SK-N-MC (cell line): Measurements from ENCODE around the gene GNA14.

Experiments used
- DNase-seq: peaks from one replicate; pipeline ENCODE4 v3.0.0-alpha.2; 2011; ENCODE audit warnings: low read depth, low spot score
- H3K27ac ChIP-seq: fragments of 200-600 bp; sonication (generic); 2 replicates; pipeline ENCODE4 v1.5.1; 2016; ENCODE audit warnings: mixed run types
- H3K36me3 ChIP-seq: fragments of 200-600 bp; sonication (generic); 2 replicates; pipeline ENCODE4 v1.6.1; 2017; ENCODE audit warnings: antibody characterized with exemption, low read length, mixed read lengths; ENCODE audit not compliant: insufficient read depth
- H3K4me3 ChIP-seq: fragments of 200-600 bp; sonication (generic); 2 replicates; pipeline ENCODE4 v1.5.1; 2016
- H3K9ac ChIP-seq: fragments of 200-600 bp; sonication (generic); 2 replicates; pipeline ENCODE4 v1.8.0; 2017; ENCODE audit warnings: mixed run types, mixed read lengths; ENCODE audit not compliant: insufficient read length
- H3K9me3 ChIP-seq: fragments of 200-600 bp; sonication (generic); 2 replicates; pipeline ENCODE4 v1.6.1; 2017; ENCODE audit warnings: low read depth, mild to moderate bottlenecking, antibody characterized with exemption, low read length, moderate library complexity, mixed read lengths
- EZH2 ChIP-seq: fragments of 200-600 bp; sonication (generic); IDR thresholded peaks from one replicate; pipeline ENCODE4 v1.6.1; 2017; ENCODE audit warnings: antibody characterized with exemption
- FOXP2 ChIP-seq: optimal IDR thresholded peaks from 2 replicates; pipeline ENCODE3; 2011; ENCODE audit warnings: mild to moderate bottlenecking, moderate library complexity; ENCODE audit not compliant: insufficient read depth; ENCODE audit errors: extremely low read length, control extremely low read depth
- POLR2AphosphoS5 ChIP-seq: IDR thresholded peaks from 2 replicates; pipeline ENCODE4 v1.6.1; 2012; ENCODE audit warnings: mild to moderate bottlenecking, low read depth, low read length, borderline replicate concordance

GNA14 gene

GRCh38 chr9:77677957-77678535 lies 29.9 kb upstream of the GNA14 start:
- no peak overlapping the region for H3K27ac ChIP-seq
- no peaks in the 10 kb centered on the region for H3K9me3 ChIP-seq
- DNase-seq, result no peak
- no peak overlapping the region for H3K4me3 ChIP-seq
- TF ChIP-seq POLR2AphosphoS5 (no peak), FOXP2 (no peak), EZH2 (no peak)
- no peak overlapping the region for H3K9ac ChIP-seq
- H3K36me3 ChIP-seq, result no peaks in the 10 kb centered on the region

- no peak for DNase-seq
- TF ChIP-seq POLR2AphosphoS5 (no peak), FOXP2 (no peak), EZH2 (no peak)
- Histone ChIP-seq H3K9ac (no peak overlapping the region), H3K9me3 (no peaks in the 10 kb centered on the region), H3K36me3 (no peaks in the 10 kb centered on the region), H3K4me3 (no peak overlapping the region), H3K27ac (no peak overlapping the region)
These were observed 29.3 kb upstream of the GNA14 start for GRCh38 chr9:77677397-77677796.

DNA sequence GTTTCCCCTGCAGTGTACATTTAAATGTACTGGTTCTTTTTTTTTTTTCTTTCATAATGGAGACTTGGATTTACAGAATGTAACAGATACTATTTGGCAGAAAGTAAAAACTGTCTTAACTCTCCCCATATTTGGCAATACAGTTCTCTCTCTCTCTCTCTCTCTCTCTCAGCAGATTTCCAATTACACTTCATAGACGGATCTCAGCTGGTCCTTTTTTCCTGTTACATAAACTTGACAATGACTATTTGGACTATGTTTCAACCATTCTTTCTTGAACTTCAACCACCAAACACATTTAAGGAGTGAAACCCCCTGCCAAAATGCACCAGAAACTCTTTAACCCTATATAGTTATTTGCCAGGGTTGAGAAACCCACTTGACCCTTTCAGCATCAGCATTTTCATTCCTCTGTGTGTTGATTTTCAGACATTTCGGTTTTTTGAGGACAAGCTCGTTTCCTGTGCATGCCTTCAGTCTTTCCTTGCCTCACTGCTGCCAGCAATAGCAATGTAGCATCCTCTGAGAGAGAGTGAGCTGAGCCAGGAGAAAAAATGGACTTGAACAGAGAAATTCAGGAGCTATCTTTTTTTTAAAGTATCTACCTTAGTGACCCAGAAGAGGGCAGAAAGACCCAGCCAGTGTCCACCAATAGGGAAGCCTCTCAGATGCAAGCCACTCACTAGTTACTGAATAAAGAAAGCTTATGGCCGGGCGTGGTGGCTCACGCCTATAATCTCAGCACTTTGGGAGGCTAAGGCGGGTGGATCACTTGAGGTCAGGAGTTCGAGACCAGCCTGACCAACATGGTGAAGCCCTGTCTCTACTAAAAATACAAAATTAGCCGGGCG lies 26.0 kb upstream of the GNA14 start:
- Histone ChIP-seq H3K4me3 (no peak overlapping the region), H3K9ac (no peak overlapping the region), H3K36me3 (no peaks in the 10 kb centered on the region), H3K27ac (no peak overlapping the region), H3K9me3 (no peaks in the 10 kb centered on the region)
- DNase-seq, result no peak
- no peak for TF ChIP-seq FOXP2
- TF ChIP-seq EZH2, result no peak
- TF ChIP-seq POLR2AphosphoS5, result no peak

DNA sequence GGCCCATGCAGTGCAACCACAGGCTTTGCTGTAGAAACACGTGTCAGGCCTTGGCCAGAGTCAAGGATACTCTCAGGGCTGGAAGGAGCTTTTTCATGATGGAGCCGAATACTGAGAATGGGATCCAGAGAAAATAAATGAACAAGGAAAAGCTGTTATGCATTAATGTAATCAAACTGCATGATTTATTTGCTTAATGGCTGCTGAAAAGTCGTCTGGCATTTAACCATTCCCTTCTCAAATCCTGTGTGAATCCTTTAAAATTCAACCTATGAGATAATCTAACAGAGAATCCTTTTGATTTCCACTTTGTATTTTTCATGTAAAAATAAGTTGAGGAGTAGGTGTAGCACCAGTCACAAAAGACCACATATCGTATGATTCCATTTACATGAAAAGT lies 24.1 kb upstream of the GNA14 start:
- Histone ChIP-seq H3K27ac (no peak overlapping the region), H3K4me3 (no peak overlapping the region), H3K9ac (no peak overlapping the region), H3K36me3 (no peaks in the 10 kb centered on the region), H3K9me3 (no peaks in the 10 kb centered on the region)
- no peak for TF ChIP-seq EZH2
- no peak for TF ChIP-seq POLR2AphosphoS5
- no peak for TF ChIP-seq FOXP2
- no peak for DNase-seq

DNA sequence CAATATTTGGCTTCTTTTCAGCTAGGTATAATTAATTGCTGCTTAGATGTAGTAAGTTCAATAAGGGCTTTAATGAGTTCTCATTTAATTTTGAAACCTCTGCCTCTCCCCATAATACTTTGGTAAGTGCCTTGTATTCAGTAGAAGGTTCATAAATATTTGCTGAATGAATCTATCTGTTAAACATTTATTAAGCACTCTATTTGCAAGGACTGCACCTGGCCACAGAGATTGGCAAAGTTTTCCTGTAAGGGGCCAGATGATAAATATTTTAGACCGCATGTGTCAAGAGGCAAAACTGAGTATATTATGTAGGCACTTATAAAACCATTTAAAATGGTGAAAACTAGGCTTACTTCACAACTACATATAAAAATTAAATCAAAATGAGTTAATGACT lies 19.0 kb upstream of the GNA14 start:
- H3K4me3 ChIP-seq, result no peak overlapping the region
- no peak for TF ChIP-seq EZH2
- no peaks in the 10 kb centered on the region for H3K9me3 ChIP-seq
- H3K36me3 ChIP-seq, result no peaks in the 10 kb centered on the region
- no peak overlapping the region for H3K9ac ChIP-seq
- DNase-seq, result no peak
- H3K27ac ChIP-seq, result no peak overlapping the region

DNA sequence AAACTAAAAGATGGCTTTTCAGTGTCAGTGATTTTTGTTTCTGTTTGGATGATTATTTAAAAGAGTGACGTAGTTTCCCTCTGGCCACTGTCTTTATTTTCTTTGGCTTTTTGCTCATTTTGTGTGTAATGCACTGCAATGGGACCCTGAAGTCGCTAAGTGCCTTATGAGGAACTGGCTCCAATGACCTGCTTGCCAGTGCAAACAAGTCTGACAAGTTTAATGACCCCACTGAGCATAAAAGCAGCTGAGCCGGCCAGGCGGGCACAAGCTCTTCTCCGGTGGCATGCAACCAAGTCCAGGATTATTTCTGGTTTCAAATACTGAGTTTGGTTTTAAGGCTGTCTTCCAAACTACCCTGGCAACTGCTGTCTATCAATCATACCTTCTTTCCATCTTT lies 15.6 kb upstream of the GNA14 start:
- DNase-seq, result no peak
- H3K27ac ChIP-seq, result no peak overlapping the region
- no peak overlapping the region for H3K9ac ChIP-seq
- no peak for TF ChIP-seq POLR2AphosphoS5
- TF ChIP-seq FOXP2, result no peak
- TF ChIP-seq EZH2, result no peak
- H3K9me3 ChIP-seq, result no peaks in the 10 kb centered on the region
- H3K4me3 ChIP-seq, result no peak overlapping the region
- H3K36me3 ChIP-seq, result no peaks in the 10 kb centered on the region

- TF ChIP-seq EZH2 (no peak), FOXP2 (no peak), POLR2AphosphoS5 (no peak)
- Histone ChIP-seq H3K9ac (no peak overlapping the region), H3K4me3 (no peak overlapping the region), H3K9me3 (no peaks in the 10 kb centered on the region), H3K36me3 (no peaks in the 10 kb centered on the region), H3K27ac (no peak overlapping the region)
- no peak for DNase-seq
These were observed 13.5 kb upstream of the GNA14 start for GRCh38 chr9:77661566-77662085.

DNA sequence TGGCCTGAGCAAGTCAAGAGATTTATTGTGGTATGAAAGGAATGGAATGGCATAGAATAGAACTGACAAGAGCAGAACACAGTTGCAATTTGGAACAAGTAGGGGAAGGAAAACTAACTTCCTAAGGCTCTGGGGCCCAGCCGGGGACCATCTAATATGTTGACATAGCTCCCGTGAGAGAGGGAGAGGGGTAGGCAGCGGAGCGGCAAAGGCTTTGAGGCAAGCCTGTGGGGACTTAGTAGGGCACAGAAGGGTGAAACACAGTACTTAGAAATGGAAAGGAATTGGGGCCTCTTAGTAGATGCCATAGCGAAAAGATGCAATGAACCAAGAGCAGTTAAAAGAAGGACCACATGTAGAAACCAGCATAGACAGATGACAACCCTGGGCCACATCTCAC lies 11.8 kb upstream of the GNA14 start:
- TF ChIP-seq POLR2AphosphoS5, result no peak
- no peak for TF ChIP-seq FOXP2
- no peak for TF ChIP-seq EZH2
- no peak overlapping the region for H3K9ac ChIP-seq
- no peak for DNase-seq
- no peak overlapping the region for H3K27ac ChIP-seq
- no peak overlapping the region for H3K4me3 ChIP-seq
- no peaks in the 10 kb centered on the region for H3K9me3 ChIP-seq
- no peaks in the 10 kb centered on the region for H3K36me3 ChIP-seq

GRCh38 chr9:77651203-77651602 lies 3.1 kb upstream of the GNA14 start:
- Histone ChIP-seq H3K36me3 (no peaks in the 10 kb centered on the region), H3K27ac (no peak overlapping the region), H3K9ac (no peak overlapping the region), H3K9me3 (no peaks in the 10 kb centered on the region), H3K4me3 (no peak overlapping the region)
- TF ChIP-seq POLR2AphosphoS5, result no peak
- TF ChIP-seq EZH2, result no peak
- no peak for TF ChIP-seq FOXP2
- no peak for DNase-seq
